ENCODE measurements around the gene CLPX. TPM values are rescaled to one million over a fixed set of nuclear protein-coding genes. Genes with fewer than 3 reads are reported as not detected.

Gene CLPX
- total and polyA plus RNA-seq, 2 donors (not counting 1 experiment from before 2014, with no cell fraction given), result 16.6 to 54.5 TPM

DNA sequence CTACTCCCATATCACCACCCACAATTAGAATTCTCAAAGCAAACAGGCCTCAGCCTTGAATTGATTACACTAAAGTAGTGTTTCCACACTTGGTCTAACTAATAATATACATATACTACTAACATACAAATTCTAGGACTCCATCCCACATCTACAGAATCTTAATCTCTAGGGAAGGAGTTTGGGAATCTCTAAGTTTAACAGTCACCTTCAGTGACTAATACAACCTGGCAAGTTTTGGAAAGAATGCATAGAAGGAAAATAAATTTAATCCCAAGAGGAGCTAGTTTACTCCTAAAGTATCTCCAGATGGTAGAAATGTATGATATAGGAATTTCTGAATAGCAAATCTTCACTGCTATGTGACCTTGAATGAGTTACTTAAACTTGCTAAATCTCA is 9.1 kb downstream of the CLPX start:
- H3K4me2 ChIP-seq (replicated peaks; ENCODE audit: low read depth, low read length, poor library complexity, severe bottlenecking), result no peak overlapping the region
- H3K9me3 ChIP-seq (ENCODE audit: control extremely low read depth in 1 of 3, control insufficient read depth in 2 of 3, insufficient read depth in 1 of 3, low read length in 2 of 3), result no peaks in the 10 kb centered on the region
- intact Hi-C loops (cut with micrococcal nuclease), result no loop called here
- ATAC-seq (ENCODE audit: low read depth), result no peak
- H3K27ac ChIP-seq (ENCODE audit: low read length in 2 of 2), result no peak overlapping the region
- TF ChIP-seq, protein P1, sequence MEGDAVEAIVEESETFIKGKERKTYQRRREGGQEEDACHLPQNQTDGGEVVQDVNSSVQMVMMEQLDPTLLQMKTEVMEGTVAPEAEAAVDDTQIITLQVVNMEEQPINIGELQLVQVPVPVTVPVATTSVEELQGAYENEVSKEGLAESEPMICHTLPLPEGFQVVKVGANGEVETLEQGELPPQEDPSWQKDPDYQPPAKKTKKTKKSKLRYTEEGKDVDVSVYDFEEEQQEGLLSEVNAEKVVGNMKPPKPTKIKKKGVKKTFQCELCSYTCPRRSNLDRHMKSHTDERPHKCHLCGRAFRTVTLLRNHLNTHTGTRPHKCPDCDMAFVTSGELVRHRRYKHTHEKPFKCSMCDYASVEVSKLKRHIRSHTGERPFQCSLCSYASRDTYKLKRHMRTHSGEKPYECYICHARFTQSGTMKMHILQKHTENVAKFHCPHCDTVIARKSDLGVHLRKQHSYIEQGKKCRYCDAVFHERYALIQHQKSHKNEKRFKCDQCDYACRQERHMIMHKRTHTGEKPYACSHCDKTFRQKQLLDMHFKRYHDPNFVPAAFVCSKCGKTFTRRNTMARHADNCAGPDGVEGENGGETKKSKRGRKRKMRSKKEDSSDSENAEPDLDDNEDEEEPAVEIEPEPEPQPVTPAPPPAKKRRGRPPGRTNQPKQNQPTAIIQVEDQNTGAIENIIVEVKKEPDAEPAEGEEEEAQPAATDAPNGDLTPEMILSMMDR (IDR thresholded peaks at IDR 0.05), result no peak
- TF ChIP-seq EZH2 (IDR thresholded peaks at IDR 0.05; ENCODE audit: borderline replicate concordance, insufficient read depth, low read depth, low read length, poor library complexity, severe bottlenecking), result no peak
- H3K36me3 ChIP-seq (replicated peaks in 1 of 2; ENCODE audit: control extremely low read depth in 1 of 2, control insufficient read depth in 1 of 2, extremely low read depth in 1 of 2, insufficient read depth in 2 of 2, low read length in 1 of 2), result peaks cover 18 to 74% of the 10 kb centered on the region in 2 experiments
- Mint-ChIP-seq H3K4me1 (peaks cover 5% of the 10 kb centered on the region), H3K27me3 (no peaks in the 10 kb centered on the region), H3K4me3 (no peak overlapping the region), H3K9me3 (ENCODE audit: insufficient read depth) (no peaks in the 10 kb centered on the region), H3K27ac (no peak overlapping the region)
- H4K20me1 ChIP-seq (ENCODE audit: control insufficient read depth, insufficient read depth, low read length, poor library complexity, severe bottlenecking), result peaks cover 41% of the 10 kb centered on the region
- H3K4me1 ChIP-seq (ENCODE audit: control insufficient read depth in 2 of 2, insufficient read depth in 2 of 2, low read length in 2 of 2), result peaks cover 0 to 4% of the 10 kb centered on the region in 2 donors
- POLR2A ChIA-PET, result no interaction called here
- DNase-seq, result no peak
- no peaks in the 10 kb centered on the region for H3K27me3 ChIP-seq (replicated peaks in 1 of 4; ENCODE audit: control extremely low read depth in 1 of 4, control insufficient read depth in 3 of 4, insufficient read depth in 4 of 4, low read length in 3 of 4)
- CTCF ChIA-PET, result no interaction called here
- H3K79me2 ChIP-seq (ENCODE audit: control insufficient read depth, insufficient read depth, low read length), result peaks cover 53% of the 10 kb centered on the region
- H3K4me3 ChIP-seq (ENCODE audit: control extremely low read depth in 1 of 5, extremely low read depth in 1 of 5, insufficient read depth in 1 of 5, low read depth in 2 of 5, low read length in 4 of 5), result no peak overlapping the region
- H3K9ac ChIP-seq (ENCODE audit: low read length), result no peak overlapping the region
- no peak overlapping the region for H2AFZ ChIP-seq (ENCODE audit: insufficient read depth, low read depth, low read length, poor library complexity, severe bottlenecking)

DNA sequence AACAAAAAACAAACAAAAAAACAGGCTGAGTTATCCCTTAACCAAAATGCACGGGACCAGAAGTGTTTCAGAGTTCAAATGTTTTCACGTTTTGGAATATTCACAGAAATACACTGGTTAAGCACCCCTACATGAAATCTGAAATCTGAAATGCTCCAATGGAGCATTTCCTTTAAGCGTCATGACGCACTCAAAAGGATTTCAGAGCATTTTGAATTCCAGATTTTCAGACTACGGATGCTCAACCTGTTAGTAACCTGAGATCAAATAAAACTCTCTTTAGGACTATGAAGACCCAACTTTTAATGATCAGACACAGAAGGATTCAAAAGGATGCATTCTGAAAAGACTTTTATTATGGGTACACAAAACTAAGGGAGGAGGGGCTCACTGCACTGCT is 9.6 kb downstream of the CLPX start:
- H3K9me3 ChIP-seq (ENCODE audit: control extremely low read depth in 1 of 3, control insufficient read depth in 2 of 3, insufficient read depth in 1 of 3, low read length in 2 of 3), result no peaks in the 10 kb centered on the region
- no peak overlapping the region for H3K9ac ChIP-seq (ENCODE audit: low read length)
- 100% methylated on average over 4 of the region's 5 CpGs for WGBS (ENCODE audit: insufficient coverage)
- peaks cover 18 to 74% of the 10 kb centered on the region in 2 experiments for H3K36me3 ChIP-seq (replicated peaks in 1 of 2; ENCODE audit: control extremely low read depth in 1 of 2, control insufficient read depth in 1 of 2, extremely low read depth in 1 of 2, insufficient read depth in 2 of 2, low read length in 1 of 2)
- intact Hi-C loops (cut with micrococcal nuclease), result no loop called here
- DNase-seq (no peak), ATAC-seq (ENCODE audit: low read depth) (no peak)
- no peak overlapping the region for H2AFZ ChIP-seq (ENCODE audit: insufficient read depth, low read depth, low read length, poor library complexity, severe bottlenecking)
- Mint-ChIP-seq H3K27ac (no peak overlapping the region), H3K9me3 (ENCODE audit: insufficient read depth) (no peaks in the 10 kb centered on the region), H3K4me3 (no peak overlapping the region), H3K27me3 (no peaks in the 10 kb centered on the region), H3K4me1 (peaks cover 5% of the 10 kb centered on the region)
- H3K4me1 ChIP-seq (ENCODE audit: control insufficient read depth in 2 of 2, insufficient read depth in 2 of 2, low read length in 2 of 2), result peaks cover 0 to 4% of the 10 kb centered on the region in 2 donors
- ChIA-PET POLR2A (no interaction called here), CTCF (no interaction called here)
- H3K79me2 ChIP-seq (ENCODE audit: control insufficient read depth, insufficient read depth, low read length), result peaks cover 49% of the 10 kb centered on the region
- TF ChIP-seq, protein P1 (IDR thresholded peaks at IDR 0.05), result no peak
- TF ChIP-seq EZH2 (IDR thresholded peaks at IDR 0.05; ENCODE audit: borderline replicate concordance, insufficient read depth, low read depth, low read length, poor library complexity, severe bottlenecking), result no peak
- no peak overlapping the region for H3K4me2 ChIP-seq (replicated peaks; ENCODE audit: low read depth, low read length, poor library complexity, severe bottlenecking)
- peaks cover 37% of the 10 kb centered on the region for H4K20me1 ChIP-seq (ENCODE audit: control insufficient read depth, insufficient read depth, low read length, poor library complexity, severe bottlenecking)
- no peak overlapping the region for H3K4me3 ChIP-seq (ENCODE audit: control extremely low read depth in 1 of 5, extremely low read depth in 1 of 5, insufficient read depth in 1 of 5, low read depth in 2 of 5, low read length in 4 of 5)
- no peaks in the 10 kb centered on the region for H3K27me3 ChIP-seq (replicated peaks in 1 of 4; ENCODE audit: control extremely low read depth in 1 of 4, control insufficient read depth in 3 of 4, insufficient read depth in 4 of 4, low read length in 3 of 4)
- H3K27ac ChIP-seq (ENCODE audit: low read length in 2 of 2), result no peak overlapping the region
